ENCODE results near the gene ST8SIA2. TPM values are rescaled to one million over a fixed set of nuclear protein-coding genes. Genes with fewer than 3 reads are reported as not detected.

The ST8SIA2 gene
- total RNA-seq, 2 experiments from 2014 or later, result not detected

DNA sequence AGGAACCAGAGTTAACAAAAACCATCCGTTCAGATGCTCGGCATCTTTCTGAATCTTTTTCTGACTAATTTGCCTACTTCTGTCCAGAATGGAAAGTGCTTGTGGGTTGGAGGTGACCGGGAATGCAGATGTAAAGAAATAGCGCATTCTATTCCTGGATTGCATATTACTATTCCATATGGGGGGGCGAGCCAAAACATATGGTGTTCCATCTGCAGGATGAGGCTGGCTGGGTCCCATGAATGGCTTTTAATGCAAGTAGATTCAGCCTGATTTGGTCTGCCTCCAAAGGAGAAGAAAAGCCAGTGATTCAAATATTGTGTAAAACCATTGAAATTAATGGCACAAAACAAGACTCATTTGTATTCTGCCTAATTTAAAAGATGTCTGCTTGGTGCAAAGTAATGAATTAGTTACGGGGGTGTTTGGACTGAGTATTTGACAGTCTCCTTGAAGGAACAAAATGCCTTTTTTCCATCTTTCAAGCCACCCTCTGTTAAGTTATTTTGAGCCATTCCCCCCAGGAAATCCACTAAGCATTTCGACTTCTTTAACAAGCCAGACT, 99.0 kb downstream of the ST8SIA2 start:
- Histone ChIP-seq H3K4me1 (ENCODE audit: insufficient read depth, low read length) (no peaks in the 10 kb centered on the region), H3K36me3 (ENCODE audit: insufficient read depth, low read length) (no peaks in the 10 kb centered on the region), H3K4me3 (ENCODE audit: low read length) (no peak overlapping the region), H3K27ac (ENCODE audit: low read depth in 1 of 2, low read length in 2 of 2) (no peak overlapping the region), H3K27me3 (ENCODE audit: control insufficient read depth in 1 of 2, insufficient read depth in 2 of 2, low read length in 2 of 2) (peaks cover 10 to 14% of the 10 kb centered on the region in 2 experiments), H3K9me3 (ENCODE audit: control insufficient read depth in 1 of 2, insufficient read depth in 1 of 2, low read length in 2 of 2) (no peaks in the 10 kb centered on the region)
- peaks cover 32% of the 10 kb centered on the region for H3K27me3 Mint-ChIP-seq
- no peaks in the 10 kb centered on the region for H3K4me1 Mint-ChIP-seq (ENCODE audit: low read depth)
- intact Hi-C loops (cut with DNase I, micrococcal nuclease), result no loop called here
- H3K36me3 Mint-ChIP-seq (ENCODE audit: low read depth), result no peaks in the 10 kb centered on the region
- TF ChIP-seq, protein P1, sequence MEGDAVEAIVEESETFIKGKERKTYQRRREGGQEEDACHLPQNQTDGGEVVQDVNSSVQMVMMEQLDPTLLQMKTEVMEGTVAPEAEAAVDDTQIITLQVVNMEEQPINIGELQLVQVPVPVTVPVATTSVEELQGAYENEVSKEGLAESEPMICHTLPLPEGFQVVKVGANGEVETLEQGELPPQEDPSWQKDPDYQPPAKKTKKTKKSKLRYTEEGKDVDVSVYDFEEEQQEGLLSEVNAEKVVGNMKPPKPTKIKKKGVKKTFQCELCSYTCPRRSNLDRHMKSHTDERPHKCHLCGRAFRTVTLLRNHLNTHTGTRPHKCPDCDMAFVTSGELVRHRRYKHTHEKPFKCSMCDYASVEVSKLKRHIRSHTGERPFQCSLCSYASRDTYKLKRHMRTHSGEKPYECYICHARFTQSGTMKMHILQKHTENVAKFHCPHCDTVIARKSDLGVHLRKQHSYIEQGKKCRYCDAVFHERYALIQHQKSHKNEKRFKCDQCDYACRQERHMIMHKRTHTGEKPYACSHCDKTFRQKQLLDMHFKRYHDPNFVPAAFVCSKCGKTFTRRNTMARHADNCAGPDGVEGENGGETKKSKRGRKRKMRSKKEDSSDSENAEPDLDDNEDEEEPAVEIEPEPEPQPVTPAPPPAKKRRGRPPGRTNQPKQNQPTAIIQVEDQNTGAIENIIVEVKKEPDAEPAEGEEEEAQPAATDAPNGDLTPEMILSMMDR (IDR thresholded peaks at IDR 0.05), result no peak
- no peak overlapping the region for H3K27ac Mint-ChIP-seq
- peaks cover 7% of the 10 kb centered on the region for H3K9me3 Mint-ChIP-seq
- no peak for DNase-seq
- no peak for ATAC-seq (ENCODE audit: poor library complexity)
- POLR2A ChIA-PET, result no interaction called here
- H3K4me3 Mint-ChIP-seq, result no peak overlapping the region
- CTCF ChIA-PET, result no interaction called here

DNA sequence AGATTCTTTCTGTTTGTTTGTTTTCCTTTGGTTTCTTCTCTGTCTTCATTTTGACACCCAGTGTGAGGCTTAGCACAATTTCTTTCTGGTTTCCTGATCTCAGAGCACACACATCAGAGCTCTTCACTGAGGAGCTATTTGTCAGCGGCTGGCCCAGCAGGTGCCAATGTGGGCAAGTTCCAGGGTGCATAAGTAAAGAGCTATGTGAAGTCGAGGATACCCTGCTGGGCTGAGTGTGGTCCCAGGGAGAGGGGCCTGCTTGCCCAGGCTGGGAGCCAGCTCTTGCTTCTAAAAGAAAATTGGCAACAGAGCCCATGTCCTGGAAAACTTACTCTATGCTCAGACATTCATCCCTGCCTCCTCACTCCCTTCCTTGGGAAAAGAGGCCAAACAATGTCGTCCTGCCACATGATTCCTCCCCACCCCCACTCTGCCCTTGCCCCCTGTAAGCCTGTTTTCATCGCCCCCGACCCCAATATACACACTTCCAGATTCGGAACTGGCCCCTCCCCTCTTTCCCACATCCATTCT, 101.2 kb downstream of the ST8SIA2 start:
- ATAC-seq (ENCODE audit: poor library complexity), result no peak
- H3K9me3 ChIP-seq (ENCODE audit: control insufficient read depth in 1 of 2, insufficient read depth in 1 of 2, low read length in 2 of 2), result no peaks in the 10 kb centered on the region
- H3K4me3 ChIP-seq (ENCODE audit: low read length), result no peak overlapping the region
- H3K36me3 ChIP-seq (ENCODE audit: insufficient read depth, low read length), result no peaks in the 10 kb centered on the region
- intact Hi-C loops (cut with DNase I, micrococcal nuclease), result no loop called here
- peaks cover 43% of the 10 kb centered on the region for H3K27me3 Mint-ChIP-seq
- H3K27ac ChIP-seq (ENCODE audit: low read depth in 1 of 2, low read length in 2 of 2), result no peak overlapping the region
- peaks cover 14 to 15% of the 10 kb centered on the region in 2 experiments for H3K27me3 ChIP-seq (ENCODE audit: control insufficient read depth in 1 of 2, insufficient read depth in 2 of 2, low read length in 2 of 2)
- DNase-seq, result no peak
- ChIA-PET CTCF (no interaction called here), POLR2A (no interaction called here)
- no peak overlapping the region for H3K4me3 Mint-ChIP-seq
- H3K4me1 ChIP-seq (ENCODE audit: insufficient read depth, low read length), result no peaks in the 10 kb centered on the region
- TF ChIP-seq, protein P1 (IDR thresholded peaks at IDR 0.05), result no peak
- peaks cover 7% of the 10 kb centered on the region for H3K9me3 Mint-ChIP-seq
- H3K4me1 Mint-ChIP-seq (ENCODE audit: low read depth), result no peaks in the 10 kb centered on the region
- no peak overlapping the region for H3K27ac Mint-ChIP-seq
- H3K36me3 Mint-ChIP-seq (ENCODE audit: low read depth), result no peaks in the 10 kb centered on the region

DNA sequence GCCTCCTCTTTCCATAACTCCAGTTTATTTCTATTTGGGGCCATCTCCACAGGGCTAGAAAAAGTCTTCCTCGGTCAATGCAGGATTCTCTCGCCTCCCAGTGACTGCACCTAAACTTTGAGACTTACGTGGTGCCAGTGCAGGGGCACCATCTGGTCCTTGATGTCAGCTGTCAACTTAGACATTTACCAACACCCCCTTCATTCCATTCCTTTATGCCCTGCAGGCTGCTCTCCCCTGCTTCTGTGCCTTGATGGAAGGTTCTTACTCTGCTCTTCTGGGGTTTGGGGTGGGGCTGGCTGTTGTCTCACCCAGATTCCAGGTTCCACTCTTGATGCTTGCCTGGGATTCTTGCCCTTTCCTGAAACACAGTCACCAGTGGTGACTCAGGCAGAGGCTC, 101.8 kb downstream of the ST8SIA2 start:
- H3K27ac Mint-ChIP-seq, result no peak overlapping the region
- TF ChIP-seq, protein P1 (IDR thresholded peaks at IDR 0.05), result no peak

More for the DNA sequence above, 101.8 kb downstream of the ST8SIA2 start:
- ATAC-seq (ENCODE audit: poor library complexity) (no peak), DNase-seq (no peak)
- H3K4me3 ChIP-seq (ENCODE audit: low read length), result no peak overlapping the region
- no peaks in the 10 kb centered on the region for H3K4me1 Mint-ChIP-seq (ENCODE audit: low read depth)
- POLR2A ChIA-PET, result no interaction called here
- H3K4me1 ChIP-seq (ENCODE audit: insufficient read depth, low read length), result no peaks in the 10 kb centered on the region
- no peak overlapping the region for H3K27ac ChIP-seq (ENCODE audit: low read depth in 1 of 2, low read length in 2 of 2)
- H3K27me3 Mint-ChIP-seq, result peaks cover 46% of the 10 kb centered on the region
- H3K27me3 ChIP-seq (ENCODE audit: control insufficient read depth in 1 of 2, insufficient read depth in 2 of 2, low read length in 2 of 2), result peaks cover 14 to 15% of the 10 kb centered on the region in 2 experiments
- intact Hi-C loops (cut with DNase I, micrococcal nuclease), result no loop called here
- CTCF ChIA-PET, result no interaction called here
- peaks cover 4% of the 10 kb centered on the region for H3K9me3 Mint-ChIP-seq
- H3K4me3 Mint-ChIP-seq, result no peak overlapping the region
- no peaks in the 10 kb centered on the region for H3K36me3 ChIP-seq (ENCODE audit: insufficient read depth, low read length)
- H3K9me3 ChIP-seq (ENCODE audit: control insufficient read depth in 1 of 2, insufficient read depth in 1 of 2, low read length in 2 of 2), result no peaks in the 10 kb centered on the region
- no peaks in the 10 kb centered on the region for H3K36me3 Mint-ChIP-seq (ENCODE audit: low read depth)

All from CD4-positive, alpha-beta T cell (primary cell).